C4-2B (cell line): ENCODE results near the gene DENND4C.
"Not testable (repeated sequence)": the region's sequence is repeated elsewhere in the genome, so short reads cannot be mapped to it uniquely, and the experiment has no call there.

Experiments
- H3K27ac ChIP-seq: fragments of 450-650 bp; 2 replicates; pipeline ENCODE4 v1.5.1; 2017
- CTCF ChIP-seq: fragments of 450-650 bp; conservative IDR thresholded peaks from 2 replicates; pipeline ENCODE4 v1.5.1; 2017; ENCODE audit warnings: mild to moderate bottlenecking
- ZFX ChIP-seq: fragments of 450-650 bp; IDR thresholded peaks from 2 replicates; pipeline ENCODE4 v1.6.1; 2017

The DENND4C gene

GRCh38 chr9:19376931-19377330, 146.4 kb downstream of the DENND4C start:
- H3K27ac ChIP-seq, result no peak overlapping the region
- TF ChIP-seq ZFX, result no peak
- TF ChIP-seq CTCF, result no peak

DNA sequence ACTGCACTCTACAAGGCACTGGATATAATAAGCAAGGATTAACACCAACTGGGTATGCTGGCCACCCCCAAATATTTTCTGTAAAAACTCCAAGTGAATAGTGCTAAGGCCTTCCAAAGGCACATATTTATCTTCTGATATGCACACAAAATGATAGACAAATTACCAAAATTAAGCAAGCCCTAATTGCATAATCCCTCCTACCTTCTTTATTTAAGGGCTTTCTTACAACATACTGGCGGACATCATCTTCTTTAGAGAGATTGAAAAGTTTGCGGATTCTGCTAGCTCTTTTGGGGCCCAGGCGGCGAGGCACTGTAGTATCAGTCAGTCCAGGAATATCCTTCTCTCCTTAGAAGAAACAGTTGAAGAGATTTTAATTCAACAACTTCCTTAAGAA, 147.7 kb downstream of the DENND4C start:
- H3K27ac ChIP-seq, result no peak overlapping the region
- TF ChIP-seq ZFX, result no peak
- TF ChIP-seq CTCF, result no peak

- TF ChIP-seq ZFX (no peak), CTCF (no peak)
- peak overlapping the region; percentile 37; the same call in 1 of the 2 replicates for H3K27ac ChIP-seq
Measured at GRCh38 chr9:19378647-19379046, 148.2 kb downstream of the DENND4C start.

DNA sequence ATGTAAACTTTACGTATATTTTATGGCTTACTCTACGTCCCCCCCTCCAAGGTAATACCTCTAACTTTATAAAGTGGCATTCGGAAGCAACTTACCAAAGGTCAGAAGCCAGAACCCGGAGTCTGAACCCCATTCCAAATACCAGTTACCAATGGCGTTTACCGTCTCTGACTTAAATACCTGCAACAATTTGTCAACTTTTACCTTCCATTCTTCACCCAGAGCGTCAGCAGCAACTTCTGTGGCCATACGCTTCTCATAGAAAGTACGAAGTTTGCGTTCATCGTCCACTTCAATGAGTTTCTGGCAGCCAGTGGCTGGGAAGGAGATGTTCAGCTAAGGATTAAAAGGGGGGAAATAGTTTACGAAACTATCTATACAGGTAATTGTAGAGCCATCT, 148.8 kb downstream of the DENND4C start:
- peak overlapping the region; percentile 94 for H3K27ac ChIP-seq
- TF ChIP-seq ZFX, result no peak
- TF ChIP-seq CTCF, result no peak

DNA sequence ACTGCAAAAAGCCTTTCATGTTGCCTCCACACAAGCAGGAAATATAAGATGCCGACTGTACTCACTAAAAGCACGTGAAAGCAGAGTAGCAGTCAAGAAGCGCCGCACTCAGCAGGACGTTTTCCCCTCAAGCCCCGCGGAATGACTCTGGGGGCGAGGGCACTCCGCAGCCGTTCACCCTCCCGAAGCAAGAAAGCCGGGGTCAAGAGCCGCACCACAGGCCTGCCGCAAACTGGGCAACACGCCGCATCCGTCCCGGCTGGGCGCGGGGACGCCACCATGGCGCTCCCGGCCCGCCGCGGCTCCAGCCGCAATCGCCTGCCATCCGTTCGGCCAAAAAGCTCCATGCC, 149.2 kb downstream of the DENND4C start:
- H3K27ac ChIP-seq, result peak overlapping the region; percentile 94
- no peak for TF ChIP-seq ZFX
- no peak for TF ChIP-seq CTCF

- H3K27ac ChIP-seq, result peak overlapping the region; percentile 94
- TF ChIP-seq ZFX (no peak), CTCF (no peak)
Measured at GRCh38 chr9:19380826-19381075, 150.3 kb downstream of the DENND4C start.

DNA sequence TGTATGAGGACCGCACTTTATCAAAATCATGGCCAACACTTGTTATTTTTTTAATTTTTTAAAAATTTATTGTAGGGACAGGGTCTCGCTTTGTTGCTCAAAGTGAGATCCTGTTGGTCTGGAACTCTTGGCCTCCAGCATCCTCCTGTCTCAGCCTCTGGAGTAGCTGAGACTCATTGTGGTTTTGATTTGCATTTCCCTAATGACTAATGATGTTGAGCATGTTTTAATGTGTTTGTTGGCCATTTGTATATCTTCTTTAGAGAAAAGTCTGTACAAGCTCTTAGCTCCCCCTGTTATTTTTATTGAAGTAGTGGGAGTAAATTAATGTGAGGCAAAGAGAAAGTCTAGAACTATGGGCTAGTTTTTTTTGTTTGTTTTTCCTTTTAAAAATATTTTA, 151.2 kb downstream of the DENND4C start:
- no peak overlapping the region for H3K27ac ChIP-seq
- TF ChIP-seq CTCF (no peak), ZFX (no peak)

DNA sequence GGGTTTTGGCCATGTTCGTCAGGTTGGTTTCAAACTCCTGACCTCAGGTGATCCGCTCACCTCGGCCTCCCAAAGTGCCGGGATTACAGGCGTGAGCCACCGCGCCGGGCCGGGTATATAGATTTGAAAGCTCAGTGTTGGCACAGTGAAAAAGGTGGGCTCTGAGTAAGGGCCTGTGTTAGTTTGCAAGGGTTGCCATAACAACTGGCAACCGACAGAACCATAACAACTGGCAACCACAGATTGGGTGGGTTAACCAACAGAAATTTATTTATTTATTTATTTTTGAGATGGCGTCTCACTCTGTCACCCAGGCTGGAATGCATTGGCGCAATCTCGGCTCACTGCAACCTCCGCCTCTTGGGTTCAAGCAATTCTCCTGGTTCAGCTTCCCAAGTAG, 154.7 kb downstream of the DENND4C start:
- H3K27ac ChIP-seq, result not testable (repeated sequence)
